Measurements from ENCODE around the gene PKP2. TPM values are rescaled to one million over a fixed set of nuclear protein-coding genes. Genes with fewer than 3 reads are reported as not detected.
A peak's percentile ranks its signal among the peaks of the same experiment; 100 is the strongest.
"Not testable (repeated sequence)": the region's sequence is repeated elsewhere in the genome, so short reads cannot be mapped to it uniquely, and the experiment has no call there.

PKP2 gene
- total RNA-seq, 6 donors from 2014 or later = 2.5 to 14.8 (median 5.5) TPM

DNA sequence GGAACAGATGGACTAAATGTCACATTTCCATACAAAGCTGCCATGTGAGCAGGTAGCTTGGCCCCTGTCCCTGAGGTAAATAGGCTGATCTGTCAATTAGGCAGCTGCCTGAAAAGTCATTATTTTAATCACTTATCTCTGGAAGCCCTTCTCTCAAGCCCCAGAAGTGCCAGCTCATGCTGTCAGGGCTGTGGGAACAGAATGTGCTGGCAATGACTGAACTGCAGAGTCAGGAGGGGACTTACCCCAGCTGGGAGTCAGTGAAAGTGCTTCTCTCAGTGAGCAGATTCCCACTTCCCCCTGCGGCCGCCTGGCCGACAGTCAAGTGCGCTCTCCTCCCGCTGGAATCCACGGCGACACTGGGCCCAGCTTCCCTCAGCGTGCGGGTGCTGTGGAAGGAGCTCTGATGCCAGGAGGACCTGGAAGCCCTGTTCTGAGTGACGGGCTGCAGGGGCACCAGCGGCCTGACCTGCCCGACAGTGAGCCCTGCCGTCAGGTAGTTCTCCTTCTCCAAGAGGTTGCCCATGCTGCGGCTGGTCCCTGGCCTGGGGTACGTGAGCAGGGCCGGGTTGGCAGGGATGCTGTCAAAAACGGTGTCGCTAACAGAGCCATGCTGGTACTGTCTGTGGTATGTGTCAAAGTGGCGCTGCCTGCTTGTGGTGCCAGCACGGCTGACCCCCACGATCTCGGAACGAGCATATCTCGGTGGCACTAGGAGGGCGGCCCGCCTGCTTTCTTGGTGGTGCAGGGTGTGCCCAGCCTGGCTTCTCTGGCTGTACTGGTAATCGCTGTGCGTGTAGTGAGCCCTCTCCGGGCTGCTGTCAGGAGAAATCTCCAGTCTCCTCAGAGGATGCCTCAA is 18.7 kb downstream of the PKP2 start:
- no peak overlapping the region for H3K4me3 ChIP-seq
- peak; percentile 47 to 61 for DNase-seq
- no peaks in the 10 kb centered on the region for H3K4me1 ChIP-seq
- 83 to 100% methylated on average over 1 to 29 of the region's 29 CpGs for WGBS, 2 donors
- H3K9me3 ChIP-seq = no peaks in the 10 kb centered on the region
- H3K27ac ChIP-seq = no peak overlapping the region
- ATAC-seq (ENCODE audit: low FRiP score in 2 of 2) = peak in 1 of 2 donors; percentile 58
- H3K36me3 ChIP-seq = no peaks in the 10 kb centered on the region
- TF ChIP-seq POLR2AphosphoS5 (IDR thresholded peaks at IDR 0.05) (peak in 1 of 2 donors; percentile 22), POLR2A (IDR thresholded peaks at IDR 0.05) (no peak), EP300 (IDR thresholded peaks at IDR 0.05) (no peak)
- TF ChIP-seq, protein P1, sequence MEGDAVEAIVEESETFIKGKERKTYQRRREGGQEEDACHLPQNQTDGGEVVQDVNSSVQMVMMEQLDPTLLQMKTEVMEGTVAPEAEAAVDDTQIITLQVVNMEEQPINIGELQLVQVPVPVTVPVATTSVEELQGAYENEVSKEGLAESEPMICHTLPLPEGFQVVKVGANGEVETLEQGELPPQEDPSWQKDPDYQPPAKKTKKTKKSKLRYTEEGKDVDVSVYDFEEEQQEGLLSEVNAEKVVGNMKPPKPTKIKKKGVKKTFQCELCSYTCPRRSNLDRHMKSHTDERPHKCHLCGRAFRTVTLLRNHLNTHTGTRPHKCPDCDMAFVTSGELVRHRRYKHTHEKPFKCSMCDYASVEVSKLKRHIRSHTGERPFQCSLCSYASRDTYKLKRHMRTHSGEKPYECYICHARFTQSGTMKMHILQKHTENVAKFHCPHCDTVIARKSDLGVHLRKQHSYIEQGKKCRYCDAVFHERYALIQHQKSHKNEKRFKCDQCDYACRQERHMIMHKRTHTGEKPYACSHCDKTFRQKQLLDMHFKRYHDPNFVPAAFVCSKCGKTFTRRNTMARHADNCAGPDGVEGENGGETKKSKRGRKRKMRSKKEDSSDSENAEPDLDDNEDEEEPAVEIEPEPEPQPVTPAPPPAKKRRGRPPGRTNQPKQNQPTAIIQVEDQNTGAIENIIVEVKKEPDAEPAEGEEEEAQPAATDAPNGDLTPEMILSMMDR (IDR thresholded peaks at IDR 0.05) = no peak
- no peaks in the 10 kb centered on the region for H3K27me3 ChIP-seq

DNA sequence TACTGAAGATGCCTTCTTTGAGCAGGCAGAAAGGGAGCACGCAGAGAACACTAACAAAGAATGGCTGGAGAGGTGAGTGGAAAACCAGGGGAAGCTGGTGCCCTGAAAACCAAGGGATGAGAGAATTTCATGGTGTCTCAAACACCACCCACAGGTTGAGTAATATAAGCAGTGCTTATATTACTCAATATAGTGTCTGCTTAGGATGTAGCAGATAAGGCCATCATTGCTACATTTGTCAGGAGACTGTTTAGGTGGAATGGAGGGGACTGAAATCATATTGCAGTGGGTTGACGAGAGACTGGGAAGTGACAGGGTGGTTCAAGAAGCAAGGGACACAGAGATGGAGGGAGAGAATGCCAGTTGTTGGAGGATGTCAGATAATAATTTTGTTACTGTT is 20.6 kb downstream of the PKP2 start:
- ATAC-seq (ENCODE audit: low FRiP score in 2 of 2) (no peak), DNase-seq (no peak)
- no peak for TF ChIP-seq POLR2AphosphoS5 (IDR thresholded peaks at IDR 0.05)
- TF ChIP-seq POLR2A (IDR thresholded peaks at IDR 0.05) = no peak
- no peak for TF ChIP-seq EP300 (IDR thresholded peaks at IDR 0.05)
- TF ChIP-seq, protein P1 (IDR thresholded peaks at IDR 0.05) = no peak
- no peak overlapping the region for H3K4me3 ChIP-seq
- no peak overlapping the region for H3K27ac ChIP-seq
- H3K4me1 ChIP-seq = no peaks in the 10 kb centered on the region
- WGBS, 2 donors = 72 to 73% methylated on average over 2 of the region's 2 CpGs
- H3K9me3 ChIP-seq = no peaks in the 10 kb centered on the region
- no peaks in the 10 kb centered on the region for H3K36me3 ChIP-seq
- H3K27me3 ChIP-seq = no peaks in the 10 kb centered on the region

DNA sequence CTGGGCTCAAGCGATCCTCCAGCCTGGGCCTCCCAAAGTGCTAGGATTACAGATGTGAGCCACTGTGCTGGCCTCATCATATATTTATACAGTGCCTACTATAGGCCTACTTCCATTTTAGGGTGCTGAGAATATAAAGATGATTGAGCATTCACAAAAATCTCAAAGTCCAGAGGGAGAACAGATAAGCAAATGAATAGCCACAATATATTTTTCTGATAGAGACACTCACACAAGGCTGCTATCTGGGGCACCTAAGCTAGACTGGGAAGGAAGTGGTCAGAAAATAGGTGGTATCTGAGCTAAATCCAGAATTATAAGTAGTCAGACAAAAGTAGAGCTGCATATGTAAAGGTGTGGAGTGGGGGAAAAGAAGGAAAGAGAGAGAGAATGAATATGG is 21.6 kb downstream of the PKP2 start:
- DNase-seq = no peak
- 100% methylated on average over 1 of the region's 1 CpG for WGBS, 2 donors
- ATAC-seq (ENCODE audit: low FRiP score in 2 of 2) = no peak
- H3K27ac ChIP-seq = no peak overlapping the region
- H3K27me3 ChIP-seq = no peaks in the 10 kb centered on the region
- no peaks in the 10 kb centered on the region for H3K4me1 ChIP-seq
- TF ChIP-seq, protein P1 (IDR thresholded peaks at IDR 0.05) = no peak
- no peak for TF ChIP-seq POLR2AphosphoS5 (IDR thresholded peaks at IDR 0.05)
- TF ChIP-seq EP300 (IDR thresholded peaks at IDR 0.05) = no peak
- TF ChIP-seq POLR2A (IDR thresholded peaks at IDR 0.05) = no peak
- no peaks in the 10 kb centered on the region for H3K9me3 ChIP-seq
- no peak overlapping the region for H3K4me3 ChIP-seq
- no peaks in the 10 kb centered on the region for H3K36me3 ChIP-seq

DNA sequence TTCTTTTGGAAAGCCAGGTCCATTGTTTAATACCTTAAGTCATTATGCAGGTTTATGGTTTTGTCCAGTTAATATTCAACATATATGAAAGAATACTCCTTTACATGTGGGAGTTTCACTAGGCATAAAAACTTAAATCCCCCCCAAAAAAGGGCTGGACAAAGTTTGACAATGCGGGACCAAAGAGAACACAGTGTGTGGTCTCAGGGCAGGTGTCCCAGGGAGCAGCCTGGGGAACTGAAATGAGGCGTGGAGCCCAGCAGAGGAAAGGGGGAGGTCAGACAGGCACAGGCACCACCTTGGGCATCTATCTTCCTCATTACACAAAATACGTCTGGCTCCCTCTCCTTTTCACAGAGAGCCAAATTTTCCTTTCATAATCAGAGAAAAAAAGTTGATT is 22.5 kb downstream of the PKP2 start:
- no peaks in the 10 kb centered on the region for H3K4me1 ChIP-seq
- H3K27ac ChIP-seq = no peak overlapping the region
- DNase-seq = no peak
- H3K9me3 ChIP-seq = no peaks in the 10 kb centered on the region
- H3K4me3 ChIP-seq = no peak overlapping the region
- 72 to 74% methylated on average over 3 of the region's 3 CpGs for WGBS, 2 donors
- TF ChIP-seq, protein P1 (IDR thresholded peaks at IDR 0.05) = no peak
- TF ChIP-seq POLR2AphosphoS5 (IDR thresholded peaks at IDR 0.05) (no peak), POLR2A (IDR thresholded peaks at IDR 0.05) (no peak), EP300 (IDR thresholded peaks at IDR 0.05) (no peak)
- H3K27me3 ChIP-seq = no peaks in the 10 kb centered on the region
- ATAC-seq (ENCODE audit: low FRiP score in 2 of 2) = no peak
- no peaks in the 10 kb centered on the region for H3K36me3 ChIP-seq

DNA sequence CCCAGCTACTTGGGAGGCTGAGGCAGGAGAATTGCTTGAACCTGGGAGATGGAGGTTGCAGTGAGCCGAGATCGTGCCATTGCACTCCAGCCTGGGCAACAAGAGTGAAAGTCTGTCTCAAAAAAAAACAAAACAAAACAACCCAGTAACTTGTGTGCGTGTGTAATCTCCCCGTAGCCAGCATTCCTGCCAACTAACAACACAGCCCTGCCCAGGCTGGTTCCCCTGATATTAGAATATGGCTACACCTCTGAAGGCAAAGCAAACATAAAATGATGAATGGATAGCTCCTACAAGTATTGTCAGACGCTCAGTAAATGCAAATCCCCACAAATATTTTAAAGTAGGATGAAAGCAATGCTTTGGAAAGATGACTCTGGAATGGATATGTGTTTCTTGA is 24.2 kb downstream of the PKP2 start:
- WGBS, 2 donors = 84 to 85% methylated on average over 5 of the region's 5 CpGs
- not testable (repeated sequence) for H3K36me3 ChIP-seq; H3K27ac ChIP-seq; DNase-seq; H3K4me3 ChIP-seq; H3K9me3 ChIP-seq; ATAC-seq (ENCODE audit: low FRiP score in 2 of 2); H3K27me3 ChIP-seq; H3K4me1 ChIP-seq
